Activated naive CD8-positive, alpha-beta T cell treated with anti-CD3 and anti-CD28 coated beads, Interleukin-2, amount 10 ng/mL, durations not matched to agents 7 days and 5 days (primary cell): Measurements from ENCODE around the gene PDIA4. TPM values are rescaled to one million over a fixed set of nuclear protein-coding genes. Genes with fewer than 3 reads are reported as not detected.
A peak's percentile ranks its signal among the peaks of the same experiment; 100 is the strongest.
"Not testable (repeated sequence)": the region's sequence is repeated elsewhere in the genome, so short reads cannot be mapped to it uniquely, and the experiment has no call there.

Experiments
- ATAC-seq: fragments of 150-1000 bp; cut with Tn5 transposase; one replicate; pipeline ENCODE4 v1.10.0; 2021; ENCODE audit warnings: low read depth, moderate library complexity
- POLR2A ChIA-PET: fragments of 350-600 bp; sonication (Branson Sonifier 250); formaldehyde crosslinking; loops from one replicate; lab custom pipeline; 2021; ENCODE audit warnings: antibody characterized with exemption; lab: Charles Lee
- DNase-seq: peaks from one replicate; pipeline ENCODE4 v3.0.0; 2021
- H3K27ac Mint-ChIP-seq: one replicate; pipeline ENCODE4 v1.8.0; 2022; ENCODE audit warnings: mild to moderate bottlenecking, mixed read lengths
- H3K27me3 Mint-ChIP-seq: one replicate; pipeline ENCODE4 v1.8.0; 2022; ENCODE audit warnings: mild to moderate bottlenecking, moderate library complexity, mixed read lengths
- H3K36me3 Mint-ChIP-seq: one replicate; pipeline ENCODE4 v1.8.0; 2021; ENCODE audit warnings: mild to moderate bottlenecking, mixed read lengths
- H3K4me1 Mint-ChIP-seq: one replicate; pipeline ENCODE4 v1.8.0; 2021; ENCODE audit warnings: mixed read lengths
- H3K4me3 Mint-ChIP-seq: one replicate; pipeline ENCODE4 v1.8.0; 2022; ENCODE audit warnings: mild to moderate bottlenecking, moderate library complexity, mixed read lengths
- H3K9me3 Mint-ChIP-seq: one replicate; pipeline ENCODE4 v1.8.0; 2021; ENCODE audit warnings: mixed read lengths
- total RNA-seq, 2 experiments: library from RNA; stranded (reverse); gene quantifications; one replicate each; pipeline ENCODE4 v1.2.3, GENCODE V29; 2021

The PDIA4 gene
- total RNA-seq, 2 experiments from 2014 or later: 56.6 to 56.8 TPM

DNA sequence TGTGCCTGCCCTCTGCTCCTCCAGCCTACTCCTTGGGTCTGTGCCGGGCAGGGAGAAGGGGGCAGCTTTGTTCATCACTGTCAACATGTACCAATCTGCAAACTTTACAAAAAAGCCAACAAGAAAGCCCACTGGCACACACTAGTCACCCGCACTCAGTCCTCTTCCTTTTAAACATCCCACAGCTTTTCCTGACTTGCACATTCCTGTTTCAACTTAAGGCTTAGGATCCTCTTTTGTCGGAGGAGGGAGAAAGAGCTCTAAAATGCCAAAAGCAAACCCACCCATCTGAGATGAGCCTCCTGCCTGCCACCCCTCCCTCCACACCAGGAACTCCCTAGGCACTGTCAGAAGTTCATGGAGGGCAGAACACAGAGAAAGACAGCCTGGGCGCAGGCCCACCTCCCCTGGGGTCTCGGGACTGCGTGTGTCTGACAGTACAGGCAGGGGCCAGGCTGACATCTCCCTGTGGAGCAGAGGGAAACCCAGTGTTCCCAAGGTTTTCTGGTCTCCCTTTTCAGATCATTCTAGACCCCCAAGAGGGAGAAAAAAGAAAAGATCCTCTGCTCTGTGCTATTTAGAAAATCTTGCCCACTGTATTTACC is 5.4 kb downstream of the PDIA4 start:
- Mint-ChIP-seq H3K36me3 (peaks cover 17% of the 10 kb centered on the region), H3K27ac (peak overlapping the region; percentile 2), H3K4me1 (peaks cover 33% of the 10 kb centered on the region), H3K9me3 (no peaks in the 10 kb centered on the region), H3K4me3 (no peak overlapping the region), H3K27me3 (no peaks in the 10 kb centered on the region)
- POLR2A ChIA-PET: no interaction called here
- no peak for DNase-seq
- no peak for ATAC-seq

DNA sequence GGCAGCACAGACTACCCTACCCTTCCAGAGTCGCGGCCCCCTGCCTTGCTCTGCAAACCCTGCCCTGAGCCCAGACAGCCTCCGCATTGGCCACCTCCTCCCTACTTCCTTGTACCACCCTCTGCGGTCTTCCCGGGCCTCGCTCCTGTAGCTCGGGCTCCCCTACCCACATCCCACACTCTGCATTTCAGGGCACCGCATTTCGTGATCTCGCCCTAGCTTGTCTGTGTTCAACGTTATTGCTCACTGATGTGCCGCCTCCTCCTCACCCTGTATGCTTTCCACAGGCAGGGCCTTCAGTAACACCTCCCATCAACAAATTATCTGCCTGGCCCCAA is 6.6 kb downstream of the PDIA4 start:
- H3K4me1 Mint-ChIP-seq: peaks cover 25% of the 10 kb centered on the region
- ATAC-seq (no peak), DNase-seq (no peak)
- H3K36me3 Mint-ChIP-seq: peaks cover 22% of the 10 kb centered on the region
- POLR2A ChIA-PET: no interaction called here
- no peaks in the 10 kb centered on the region for H3K27me3 Mint-ChIP-seq
- H3K4me3 Mint-ChIP-seq: no peak overlapping the region
- H3K9me3 Mint-ChIP-seq: no peaks in the 10 kb centered on the region
- H3K27ac Mint-ChIP-seq: peak overlapping the region; percentile 1

DNA sequence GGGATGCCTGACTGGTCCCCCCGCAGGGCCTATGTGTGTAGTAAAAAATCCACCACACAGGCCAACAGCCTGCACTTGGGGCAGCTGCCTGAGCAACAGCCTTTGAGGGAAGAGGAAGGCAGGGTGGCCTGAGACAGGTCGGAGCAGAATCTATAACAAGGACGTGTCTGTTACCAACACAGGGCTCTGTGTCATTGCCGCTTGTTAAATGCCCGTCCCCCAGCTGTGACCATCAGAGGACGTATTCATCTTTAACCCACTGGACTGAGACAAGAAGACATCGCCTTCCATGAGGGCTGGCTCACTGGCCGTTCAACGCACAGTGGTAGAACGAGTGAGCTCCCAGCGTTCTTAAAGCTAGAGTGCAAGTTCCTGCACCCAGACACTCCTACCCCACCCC is 7.8 kb downstream of the PDIA4 start:
- ATAC-seq: no peak
- Mint-ChIP-seq H3K27ac (peak overlapping the region; percentile 26), H3K27me3 (no peaks in the 10 kb centered on the region), H3K4me1 (peaks cover 15% of the 10 kb centered on the region), H3K9me3 (no peaks in the 10 kb centered on the region), H3K4me3 (no peak overlapping the region), H3K36me3 (peaks cover 24% of the 10 kb centered on the region)
- POLR2A ChIA-PET: no interaction called here
- no peak for DNase-seq

DNA sequence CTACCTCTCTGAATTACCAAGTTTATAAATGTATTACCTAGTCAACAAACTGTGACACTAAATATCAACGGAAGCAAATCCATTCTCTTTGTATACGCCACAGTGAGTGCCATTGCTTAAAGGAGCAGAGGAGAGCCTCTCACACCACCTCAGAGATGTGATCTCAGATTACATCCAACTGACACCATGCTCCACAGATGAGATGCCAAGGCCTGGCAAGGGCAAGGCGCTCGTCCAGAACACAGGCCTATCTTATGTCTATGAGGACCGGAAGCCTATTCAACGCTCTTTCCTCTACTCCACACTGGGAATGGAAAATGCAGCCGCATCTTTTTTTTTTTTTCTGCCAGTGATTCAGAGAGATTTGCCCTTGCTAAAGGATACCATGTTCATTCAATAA is 11.4 kb downstream of the PDIA4 start:
- DNase-seq (no peak), ATAC-seq (no peak)
- H3K4me1 Mint-ChIP-seq: peaks cover 7% of the 10 kb centered on the region
- H3K4me3 Mint-ChIP-seq: no peak overlapping the region
- H3K36me3 Mint-ChIP-seq: peaks cover 40% of the 10 kb centered on the region
- POLR2A ChIA-PET: interaction anchor here (0.7 kb wide), 1 partner anchor 42 kb away, joined by 4 read pairs; no protein-coding TSS in a partner anchor
- H3K9me3 Mint-ChIP-seq: no peaks in the 10 kb centered on the region
- no peak overlapping the region for H3K27ac Mint-ChIP-seq
- no peaks in the 10 kb centered on the region for H3K27me3 Mint-ChIP-seq

DNA sequence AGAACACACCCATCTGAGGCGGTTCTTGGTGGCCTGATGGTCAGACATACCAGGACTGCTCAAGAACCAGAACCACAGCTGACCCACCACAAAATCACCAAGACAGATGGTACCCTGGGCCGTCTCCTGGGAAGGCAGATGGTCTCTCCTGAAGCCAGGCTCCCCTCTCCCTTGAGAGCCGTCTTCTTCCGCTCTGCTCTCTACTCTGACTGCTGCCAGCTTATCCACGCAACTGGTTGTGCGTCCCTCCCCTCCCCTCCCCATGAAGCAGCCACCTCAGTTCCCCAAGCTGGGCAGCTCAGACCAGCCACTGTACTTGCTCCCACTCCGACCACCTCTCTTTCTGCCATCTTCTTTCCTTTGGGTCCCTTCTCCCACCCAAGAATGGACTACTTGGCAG is 14.0 kb downstream of the PDIA4 start:
- ATAC-seq: no peak
- DNase-seq: no peak
- Mint-ChIP-seq H3K27me3 (no peaks in the 10 kb centered on the region), H3K9me3 (no peaks in the 10 kb centered on the region), H3K4me1 (peaks cover 4% of the 10 kb centered on the region), H3K4me3 (no peak overlapping the region), H3K27ac (peak overlapping the region; percentile 1), H3K36me3 (peaks cover 42% of the 10 kb centered on the region)
- POLR2A ChIA-PET: no interaction called here

DNA sequence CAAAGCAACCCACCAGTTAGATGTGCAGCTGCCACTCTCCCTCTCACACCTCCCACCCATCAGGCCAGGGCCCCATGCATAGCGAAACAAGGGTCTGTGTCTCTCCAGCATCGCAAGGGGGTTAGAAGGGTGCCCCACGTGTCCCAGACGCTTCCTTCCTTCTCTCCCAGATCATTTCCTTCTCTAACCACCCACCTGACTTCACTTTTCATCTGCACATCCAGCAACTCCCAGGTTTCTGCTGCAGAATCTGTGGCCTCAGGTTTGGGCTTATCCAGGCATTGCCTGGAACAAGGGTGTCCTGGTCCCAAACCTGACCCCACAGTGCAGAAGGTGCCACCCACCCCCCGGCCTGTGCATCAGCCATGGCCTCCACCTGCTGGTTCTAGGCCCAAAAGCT is 14.4 kb downstream of the PDIA4 start:
- DNase-seq (no peak), ATAC-seq (no peak)
- POLR2A ChIA-PET: no interaction called here
- peaks cover 4% of the 10 kb centered on the region for H3K4me1 Mint-ChIP-seq
- no peaks in the 10 kb centered on the region for H3K9me3 Mint-ChIP-seq
- H3K4me3 Mint-ChIP-seq: no peak overlapping the region
- no peaks in the 10 kb centered on the region for H3K27me3 Mint-ChIP-seq
- H3K27ac Mint-ChIP-seq: no peak overlapping the region
- peaks cover 39% of the 10 kb centered on the region for H3K36me3 Mint-ChIP-seq

DNA sequence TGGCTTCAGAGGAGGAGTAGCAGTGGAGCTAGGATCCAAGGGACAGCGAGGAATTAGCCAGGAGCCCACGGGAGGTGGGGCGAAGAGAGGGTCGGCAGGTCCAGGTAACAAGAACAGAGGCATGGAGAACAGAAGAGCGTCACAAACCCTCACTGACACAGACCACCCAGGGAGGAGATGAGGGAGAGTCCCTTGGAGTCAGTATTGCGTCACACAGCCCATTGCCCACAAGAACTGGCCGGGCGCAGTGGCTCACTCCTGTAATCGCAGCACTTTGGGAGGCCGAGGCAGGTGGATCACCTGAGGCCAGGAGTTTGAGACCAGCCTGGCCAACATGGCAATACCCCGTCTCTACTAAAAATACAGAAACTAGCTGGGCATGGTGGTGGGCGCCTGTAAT is 15.6 kb downstream of the PDIA4 start:
- POLR2A ChIA-PET, ATAC-seq: not testable (repeated sequence)

DNA sequence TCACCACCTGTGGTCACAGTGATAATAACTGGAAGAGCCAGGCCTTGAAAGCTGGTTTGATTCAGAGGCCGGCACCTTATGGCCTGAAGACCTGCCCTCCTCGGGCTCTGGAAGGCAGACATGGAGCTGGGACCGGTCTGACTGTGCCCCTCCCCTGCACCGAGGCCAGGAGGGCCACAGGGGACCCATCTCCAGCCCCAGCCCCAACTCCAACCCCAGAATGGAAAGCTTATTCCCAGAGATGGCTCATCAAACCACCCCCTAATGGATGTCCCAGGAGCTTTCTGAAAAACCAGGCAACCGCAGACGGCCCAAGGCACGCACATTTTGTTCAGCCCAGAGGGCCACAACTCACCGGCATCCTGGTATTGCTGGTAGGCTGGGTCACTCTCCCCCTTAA is 16.8 kb downstream of the PDIA4 start:
- ATAC-seq: no peak
- POLR2A ChIA-PET: no interaction called here
- Mint-ChIP-seq H3K4me3 (no peak overlapping the region), H3K27ac (no peak overlapping the region), H3K4me1 (peaks cover 4% of the 10 kb centered on the region), H3K36me3 (peaks cover 34% of the 10 kb centered on the region), H3K27me3 (no peaks in the 10 kb centered on the region), H3K9me3 (no peaks in the 10 kb centered on the region)
- no peak for DNase-seq

More for the DNA sequence above, 15.6 kb downstream of the PDIA4 start:
- not testable (repeated sequence) for H3K9me3 Mint-ChIP-seq, H3K4me3 Mint-ChIP-seq, H3K27ac Mint-ChIP-seq, DNase-seq, H3K27me3 Mint-ChIP-seq, H3K4me1 Mint-ChIP-seq
- peaks cover 36% of the 10 kb centered on the region for H3K36me3 Mint-ChIP-seq

DNA sequence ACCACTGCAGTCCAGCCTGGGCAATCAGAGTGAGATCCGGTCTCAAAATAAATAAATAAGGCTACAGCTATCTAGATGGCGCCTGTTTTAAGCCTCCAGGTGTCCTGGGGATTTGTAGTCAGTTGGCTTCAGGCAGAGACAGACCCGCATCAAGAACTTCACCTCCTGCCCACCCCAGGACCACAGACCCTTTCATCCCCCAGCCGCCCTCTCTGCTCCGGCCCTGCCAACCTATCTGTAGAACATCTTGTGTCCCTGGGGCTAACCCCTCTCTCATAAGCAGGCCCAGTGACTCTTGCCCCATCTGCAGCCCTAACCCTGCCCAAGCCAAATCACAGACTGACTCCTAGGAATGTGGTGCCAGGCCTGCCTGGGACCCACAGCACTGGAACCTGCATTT is 17.9 kb downstream of the PDIA4 start:
- H3K27me3 Mint-ChIP-seq: no peaks in the 10 kb centered on the region
- DNase-seq: no peak
- H3K4me3 Mint-ChIP-seq: no peak overlapping the region
- H3K36me3 Mint-ChIP-seq: peaks cover 34% of the 10 kb centered on the region
- peaks cover 6% of the 10 kb centered on the region for H3K4me1 Mint-ChIP-seq
- no peak for ATAC-seq
- H3K27ac Mint-ChIP-seq: no peak overlapping the region
- H3K9me3 Mint-ChIP-seq: no peaks in the 10 kb centered on the region
- POLR2A ChIA-PET: no interaction called here

DNA sequence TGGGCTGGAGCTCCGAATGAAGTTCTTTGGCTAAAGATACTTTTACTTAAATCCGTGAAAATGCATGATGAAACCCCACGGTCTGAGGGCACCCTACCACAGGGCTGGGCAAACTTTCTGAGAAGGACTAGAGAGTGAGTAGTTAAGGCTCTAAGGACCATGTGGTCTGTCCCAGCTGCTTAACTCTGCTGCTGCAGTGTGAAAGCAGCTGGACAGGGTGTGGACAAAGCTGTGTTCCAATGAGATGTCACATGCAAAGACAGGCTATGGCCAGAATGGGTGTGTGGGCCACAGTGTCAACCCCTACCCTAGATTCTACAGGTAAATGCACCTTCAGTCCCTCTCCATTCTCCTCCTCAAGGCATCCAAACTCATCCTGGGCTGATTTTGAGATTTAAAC is 18.8 kb downstream of the PDIA4 start:
- DNase-seq (no peak), ATAC-seq (no peak)
- no peaks in the 10 kb centered on the region for H3K9me3 Mint-ChIP-seq
- H3K27me3 Mint-ChIP-seq: no peaks in the 10 kb centered on the region
- no peak overlapping the region for H3K4me3 Mint-ChIP-seq
- POLR2A ChIA-PET: interaction anchor here (1.2 kb wide), 1 partner anchor 57 kb away, joined by 4 read pairs; no protein-coding TSS in a partner anchor
- H3K4me1 Mint-ChIP-seq: peaks cover 6% of the 10 kb centered on the region
- no peak overlapping the region for H3K27ac Mint-ChIP-seq
- peaks cover 32% of the 10 kb centered on the region for H3K36me3 Mint-ChIP-seq

DNA sequence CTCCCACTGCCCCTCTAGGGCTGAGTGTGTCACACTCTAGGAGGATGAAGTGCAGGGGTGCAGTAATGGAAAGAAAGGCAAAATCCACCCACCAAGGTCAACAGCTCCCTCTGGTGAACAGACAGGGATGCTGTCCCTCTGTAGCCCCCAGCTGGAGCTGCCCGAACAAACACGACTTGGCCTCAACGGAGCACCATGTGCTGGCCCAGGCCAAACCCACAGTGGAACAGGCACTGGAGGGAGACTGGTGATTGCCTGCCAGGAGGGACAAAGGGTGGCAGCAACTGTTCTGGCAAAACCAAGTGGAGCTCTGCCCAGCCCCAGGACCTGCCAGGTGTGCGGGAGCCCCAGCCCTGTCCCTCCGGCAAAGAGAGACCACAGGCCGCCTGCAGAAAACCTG is 20.7 kb downstream of the PDIA4 start:
- POLR2A ChIA-PET: interaction anchor here (0.6 to 0.8 kb wide), 3 partner anchors 17 to 58 kb away, joined by 3 to 6 read pairs (median 4); no protein-coding TSS in a partner anchor
- no peak for DNase-seq

DNA sequence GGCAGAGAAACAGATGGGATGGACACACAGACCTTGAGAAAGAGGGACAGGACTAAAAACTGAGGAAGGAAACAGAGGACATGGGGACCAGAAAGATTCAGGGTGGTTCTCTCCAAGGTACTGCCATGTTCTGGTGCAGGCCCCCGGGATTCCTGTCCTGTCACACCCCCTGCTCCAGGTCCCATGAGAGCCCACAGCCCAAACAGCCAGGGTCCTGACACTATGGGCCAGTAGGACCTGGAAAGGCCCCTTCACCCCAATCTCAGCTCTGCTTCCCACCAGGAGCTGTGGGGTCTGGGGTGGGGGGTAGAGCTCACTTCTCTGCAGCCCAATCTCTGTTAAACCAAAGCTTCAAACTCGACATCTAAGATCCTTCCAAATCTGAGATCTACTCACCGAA is 21.2 kb downstream of the PDIA4 start:
- DNase-seq: no peak
- H3K36me3 Mint-ChIP-seq: peaks cover 22% of the 10 kb centered on the region
- POLR2A ChIA-PET: interaction anchor here (0.6 kb wide), 2 partner anchors 17 to 53 kb away, joined by 3 to 6 read pairs; no protein-coding TSS in a partner anchor

More for the DNA sequence above, 20.7 kb downstream of the PDIA4 start:
- H3K27ac Mint-ChIP-seq: no peak overlapping the region
- no peaks in the 10 kb centered on the region for H3K9me3 Mint-ChIP-seq
- no peak overlapping the region for H3K4me3 Mint-ChIP-seq
- no peaks in the 10 kb centered on the region for H3K27me3 Mint-ChIP-seq
- ATAC-seq: no peak
- peaks cover 25% of the 10 kb centered on the region for H3K36me3 Mint-ChIP-seq
- peaks cover 6% of the 10 kb centered on the region for H3K4me1 Mint-ChIP-seq

DNA sequence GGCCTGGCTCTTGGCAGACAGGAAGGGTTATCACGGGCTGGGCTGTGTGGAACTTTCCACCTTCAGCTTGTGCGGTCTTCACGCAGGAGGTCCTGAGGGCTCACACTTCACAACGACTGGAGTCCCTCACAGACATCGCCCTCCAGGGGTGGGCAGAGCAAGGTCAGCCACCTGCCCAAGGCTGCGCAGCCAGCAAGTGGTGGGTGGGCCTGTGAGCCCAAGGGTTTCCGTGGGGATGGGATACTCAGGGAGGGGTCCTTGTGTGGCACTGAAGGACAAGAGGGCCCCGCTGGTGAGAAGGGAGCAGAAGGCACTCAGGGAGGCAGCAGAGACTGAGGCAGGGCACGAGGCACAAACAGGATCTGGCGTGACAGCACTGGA is 22.0 kb downstream of the PDIA4 start:
- Mint-ChIP-seq H3K27me3 (no peaks in the 10 kb centered on the region), H3K27ac (no peak overlapping the region), H3K4me3 (no peak overlapping the region), H3K36me3 (peaks cover 15% of the 10 kb centered on the region), H3K9me3 (no peaks in the 10 kb centered on the region), H3K4me1 (peaks cover 2% of the 10 kb centered on the region)
- ATAC-seq (peak; percentile 2), DNase-seq (no peak)
- POLR2A ChIA-PET: interaction anchor here (1.3 to 1.4 kb wide), 2 partner anchors 20 to 60 kb away, joined by 4 to 15 read pairs; no protein-coding TSS in a partner anchor

More for the DNA sequence above, 21.2 kb downstream of the PDIA4 start:
- Mint-ChIP-seq H3K27ac (peak overlapping the region; percentile 64), H3K9me3 (no peaks in the 10 kb centered on the region), H3K4me1 (peaks cover 2% of the 10 kb centered on the region), H3K4me3 (no peak overlapping the region), H3K27me3 (no peaks in the 10 kb centered on the region)
- ATAC-seq: no peak
